ENCODE data around the gene FKBP4.

The FKBP4 gene

GRCh38 chr12:2779281-2779680, 15.5 kb upstream of the FKBP4 start:
- no peak for DNase-seq

GRCh38 chr12:2783936-2784600, 10.7 kb upstream of the FKBP4 start:
- DNase-seq, result peak; percentile 78

GRCh38 chr12:2785017-2785416, 9.8 kb upstream of the FKBP4 start:
- DNase-seq, result no peak

- no peak for DNase-seq
These were observed 3.7 kb upstream of the FKBP4 start for GRCh38 chr12:2791089-2791488.

- no peak for DNase-seq
These were observed 1.9 kb upstream of the FKBP4 start for GRCh38 chr12:2792671-2793500.

GRCh38 chr12:2793561-2793960, 1.2 kb upstream of the FKBP4 start:
- no peak for DNase-seq

- DNase-seq, result no peak
These were observed 507 bp upstream of the FKBP4 start for GRCh38 chr12:2794191-2794735.

- DNase-seq, result peak; percentile 86
These were observed 769 bp downstream of the FKBP4 start for GRCh38 chr12:2795291-2796186.

GRCh38 chr12:2796187-2796666, 1.5 kb downstream of the FKBP4 start:
- DNase-seq, result no peak

GRCh38 chr12:2797721-2798418, 3.1 kb downstream of the FKBP4 start:
- no peak for DNase-seq

- DNase-seq, result no peak
These were observed 5.3 kb downstream of the FKBP4 start for GRCh38 chr12:2800046-2800570.

- DNase-seq, result no peak
These were observed 6.4 kb downstream of the FKBP4 start for GRCh38 chr12:2801044-2801783.

GRCh38 chr12:2803635-2804392, 9.0 kb downstream of the FKBP4 start:
- no peak for DNase-seq

GRCh38 chr12:2804393-2805142, 9.8 kb downstream of the FKBP4 start:
- no peak for DNase-seq

- DNase-seq, result no peak
These were observed 10.4 kb downstream of the FKBP4 start for GRCh38 chr12:2805143-2805520.

- DNase-seq, result no peak
These were observed 11.9 kb downstream of the FKBP4 start for GRCh38 chr12:2806700-2807099.

GRCh38 chr12:2811801-2812200, 17.0 kb downstream of the FKBP4 start:
- no peak for DNase-seq

- DNase-seq, result peak; percentile 97
These were observed 17.8 kb downstream of the FKBP4 start, which contains the start of gene ITFG2 for GRCh38 chr12:2812290-2813213. Gene ITFG2, plus strand, starts transcription at chr12:2812668. Its CDS starts 93 bp downstream, at chr12:2812761.
